HEK293 (cell line): ENCODE measurements around the gene MTMR3.

Source experiments
- CTCF ChIA-PET: fragments of 350-600 bp; formaldehyde crosslinking; extraction: SDS; loops from one replicate; lab custom pipeline; 2021; ENCODE audit warnings: antibody characterized with exemption; lab: Yijun Ruan, JAX
- POLR2A ChIA-PET: fragments of 300-600 bp; formaldehyde crosslinking; extraction: SDS; loops from one replicate; lab custom pipeline; 2020; ENCODE audit warnings: antibody characterized with exemption, inconsistent platforms; lab: Yijun Ruan, JAX
- H3K27ac ChIP-seq: fragments of 200-500 bp; sonication (Bioruptor generic); 2 replicates; pipeline ENCODE4 v1.5.1; 2014; ENCODE audit warnings: low read depth, low read length, control low read depth, inconsistent platforms; ENCODE audit errors: extremely low read depth
- H3K36me3 ChIP-seq, 2 experiments: fragments of 200-500 bp in 1 of 2; sonication (Bioruptor generic) in 1 of 2; 1 replicate in 1 of 2; 2 replicates in 1 of 2; pipeline ENCODE4 v1.5.1; 2014 to 2017; ENCODE audit warnings: inconsistent platforms in 2 of 2, low read length in 2 of 2; ENCODE audit not compliant: control insufficient read depth in 2 of 2, insufficient read depth in 1 of 2
- H3K4me1 ChIP-seq: fragments of 200-500 bp; sonication (Bioruptor generic); 2 replicates; pipeline ENCODE4 v1.5.1; 2014; ENCODE audit warnings: mild to moderate bottlenecking, low read length, inconsistent platforms; ENCODE audit not compliant: control insufficient read depth, insufficient read depth
- H3K4me3 ChIP-seq: 2 replicates; pipeline ENCODE4 v1.5.1; 2011; ENCODE audit warnings: low read depth, mild to moderate bottlenecking, control low read depth, low read length, moderate library complexity
- H3K9me3 ChIP-seq: fragments of 200-500 bp; sonication (Bioruptor generic); 2 replicates; pipeline ENCODE4 v1.5.1; 2014; ENCODE audit warnings: low read depth, low read length, inconsistent platforms; ENCODE audit not compliant: control insufficient read depth, insufficient read depth
- ATF2 ChIP-seq: fragments of 450-650 bp; formaldehyde crosslinking; IDR thresholded peaks from 2 replicates; pipeline ENCODE4 v1.5.1; 2016; ENCODE audit warnings: missing biosample characterization, missing genetic modification characterization, low read depth
- BCL6B ChIP-seq: fragments of 450-650 bp; formaldehyde crosslinking; IDR thresholded peaks from 2 replicates; pipeline ENCODE4 v1.5.1; 2017; ENCODE audit warnings: missing biosample characterization, missing genetic modification characterization
- GFI1B ChIP-seq: fragments of 450-650 bp; formaldehyde crosslinking; IDR thresholded peaks from 2 replicates; pipeline ENCODE4 v1.5.1; 2016; ENCODE audit warnings: missing biosample characterization, missing genetic modification characterization
- GLI4 ChIP-seq: fragments of 450-650 bp; formaldehyde crosslinking; IDR thresholded peaks from 2 replicates; pipeline ENCODE4 v1.5.1; 2016; ENCODE audit warnings: missing biosample characterization, missing genetic modification characterization
- HOXC10 ChIP-seq: sonication (generic); formaldehyde crosslinking; IDR thresholded peaks from 2 replicates; pipeline ENCODE4 v1.8.1; 2023; ENCODE audit warnings: mild to moderate bottlenecking, missing genetic modification reagents
- MYNN ChIP-seq: fragments of 450-650 bp; formaldehyde crosslinking; IDR thresholded peaks from 2 replicates; pipeline ENCODE4 v1.5.1; 2016; ENCODE audit warnings: missing biosample characterization, missing genetic modification characterization, borderline replicate concordance
- PRDM6 ChIP-seq: fragments of 450-650 bp; formaldehyde crosslinking; IDR thresholded peaks from 2 replicates; pipeline ENCODE4 v1.5.1; 2017; ENCODE audit warnings: missing biosample characterization, missing genetic modification characterization
- RBAK ChIP-seq: fragments of 450-650 bp; formaldehyde crosslinking; IDR thresholded peaks from 2 replicates; pipeline ENCODE4 v1.5.1; 2016; ENCODE audit warnings: missing biosample characterization, missing genetic modification characterization
- REPIN1 ChIP-seq: fragments of 450-650 bp; formaldehyde crosslinking; IDR thresholded peaks from 2 replicates; pipeline ENCODE4 v1.5.1; 2017; ENCODE audit warnings: missing biosample characterization, missing genetic modification characterization, low read depth
- TRIM28 ChIP-seq: IDR thresholded peaks from 2 replicates; pipeline ENCODE4 v1.6.1; 2011; ENCODE audit warnings: low read length, control low read depth, borderline replicate concordance
- ZBTB17 ChIP-seq: fragments of 450-650 bp; formaldehyde crosslinking; IDR thresholded peaks from 2 replicates; pipeline ENCODE4 v1.5.1; 2016; ENCODE audit warnings: missing biosample characterization, missing genetic modification characterization
- ZFP3 ChIP-seq: fragments of 450-650 bp; formaldehyde crosslinking; IDR thresholded peaks from 2 replicates; pipeline ENCODE4 v1.5.1; 2016; ENCODE audit warnings: low read depth, missing biosample characterization, missing genetic modification characterization
- ZFP41 ChIP-seq: fragments of 450-650 bp; formaldehyde crosslinking; IDR thresholded peaks from 2 replicates; pipeline ENCODE4 v1.5.1; 2016; ENCODE audit warnings: missing biosample characterization, missing genetic modification characterization, borderline replicate concordance
- ZNF146 ChIP-seq: fragments of 450-650 bp; formaldehyde crosslinking; IDR thresholded peaks from 2 replicates; pipeline ENCODE4 v1.5.1; 2016; ENCODE audit warnings: missing biosample characterization, missing genetic modification characterization
- ZNF280C ChIP-seq: fragments of 450-650 bp; formaldehyde crosslinking; IDR thresholded peaks from 2 replicates; pipeline ENCODE4 v1.5.1; 2016; ENCODE audit warnings: missing biosample characterization, missing genetic modification characterization
- ZNF335 ChIP-seq: fragments of 450-650 bp; formaldehyde crosslinking; conservative IDR thresholded peaks from 2 replicates; pipeline ENCODE4 v1.5.1; 2016; ENCODE audit warnings: missing biosample characterization, missing genetic modification characterization
- ZNF354C ChIP-seq: fragments of 450-650 bp; formaldehyde crosslinking; IDR thresholded peaks from 2 replicates; pipeline ENCODE4 v1.5.1; 2016; ENCODE audit warnings: missing biosample characterization, missing genetic modification characterization, low read depth, borderline replicate concordance
- ZNF366 ChIP-seq: fragments of 450-650 bp; formaldehyde crosslinking; conservative IDR thresholded peaks from 2 replicates; pipeline ENCODE4 v1.5.1; 2016; ENCODE audit warnings: missing biosample characterization, missing genetic modification characterization
- ZNF404 ChIP-seq: fragments of 450-650 bp; formaldehyde crosslinking; IDR thresholded peaks from 2 replicates; pipeline ENCODE4 v1.5.1; 2017; ENCODE audit warnings: missing biosample characterization, missing genetic modification characterization
- ZNF558 ChIP-seq: fragments of 450-650 bp; formaldehyde crosslinking; IDR thresholded peaks from 2 replicates; pipeline ENCODE4 v1.5.1; 2016; ENCODE audit warnings: missing biosample characterization, missing genetic modification characterization
- ZNF571 ChIP-seq: fragments of 450-650 bp; formaldehyde crosslinking; IDR thresholded peaks from 2 replicates; pipeline ENCODE4 v1.5.0; 2017; ENCODE audit warnings: missing biosample characterization, missing genetic modification characterization
- ZNF580 ChIP-seq: fragments of 450-650 bp; formaldehyde crosslinking; IDR thresholded peaks from 2 replicates; pipeline ENCODE4 v1.5.1; 2016; ENCODE audit warnings: missing biosample characterization, missing genetic modification characterization
- ZNF664 ChIP-seq: fragments of 450-650 bp; formaldehyde crosslinking; IDR thresholded peaks from 2 replicates; pipeline ENCODE4 v1.5.1; 2016; ENCODE audit warnings: missing biosample characterization, missing genetic modification characterization
- ZNF670 ChIP-seq: fragments of 450-650 bp; formaldehyde crosslinking; IDR thresholded peaks from 2 replicates; pipeline ENCODE4 v1.5.1; 2016; ENCODE audit warnings: missing biosample characterization, missing genetic modification characterization, low read depth
- ZNF704 ChIP-seq: fragments of 450-650 bp; formaldehyde crosslinking; IDR thresholded peaks from 2 replicates; pipeline ENCODE4 v1.5.1; 2016; ENCODE audit warnings: missing biosample characterization, missing genetic modification characterization
- ZSCAN4 ChIP-seq: fragments of 450-650 bp; formaldehyde crosslinking; IDR thresholded peaks from 2 replicates; pipeline ENCODE4 v1.5.1; 2017; ENCODE audit warnings: missing biosample characterization, missing genetic modification characterization

MTMR3 gene

GRCh38 chr22:29987137-29987536 is 104.2 kb downstream of the MTMR3 start (continued):
- TF ChIP-seq ZFP3 (tag by site-specific recombination) (no peak), RBAK (tag by site-specific recombination) (no peak), ZFP41 (no peak), ZNF354C (tag by site-specific recombination) (no peak), ZNF580 (tag by site-specific recombination) (no peak)

GRCh38 chr22:29988719-29989118 is 105.7 kb downstream of the MTMR3 start:
- POLR2A ChIA-PET, result no interaction called here
- no peak overlapping the region for H3K27ac ChIP-seq
- H3K36me3 ChIP-seq, result peaks cover 0 to 14% of the 10 kb centered on the region in 2 experiments; a peak in 2 of 3 replicates
- H3K9me3 ChIP-seq, result no peaks in the 10 kb centered on the region
- peaks cover 24% of the 10 kb centered on the region for H3K4me1 ChIP-seq
- no peak overlapping the region for H3K4me3 ChIP-seq
- no peak for TF ChIP-seq HOXC10 (CRISPR knock-in tag)
- no peak for TF ChIP-seq ZNF146 (tag by site-specific recombination)
- no peak for TF ChIP-seq ZNF366 (tag by site-specific recombination)
- no peak for TF ChIP-seq ZBTB17 (tag by site-specific recombination)
- TF ChIP-seq ZNF670 (tag by site-specific recombination), result no peak
- no peak for TF ChIP-seq BCL6B (tag by site-specific recombination)
- TF ChIP-seq TRIM28, result no peak
- TF ChIP-seq ZNF558 (tag by site-specific recombination), result no peak
- TF ChIP-seq ZSCAN4, result no peak
- TF ChIP-seq ZNF280C (tag by site-specific recombination), result no peak
- CTCF ChIA-PET, result no interaction called here

GRCh38 chr22:29989446-29989845 is 106.5 kb downstream of the MTMR3 start:
- peaks cover 0 to 10% of the 10 kb centered on the region in 2 experiments; a peak in 2 of 3 replicates for H3K36me3 ChIP-seq
- peaks cover 31% of the 10 kb centered on the region for H3K4me1 ChIP-seq
- ChIA-PET POLR2A (interaction anchor here (0.6 kb wide), 1 partner anchor 25 kb away, joined by 3 read pairs; no protein-coding TSS in a partner anchor), CTCF (no interaction called here)
- H3K4me3 ChIP-seq, result no peak overlapping the region
- H3K27ac ChIP-seq, result no peak overlapping the region
- no peaks in the 10 kb centered on the region for H3K9me3 ChIP-seq
- TF ChIP-seq ZNF558 (tag by site-specific recombination) (peak; percentile 13; the same call in 1 of the 2 replicates), ZNF664 (tag by site-specific recombination) (peak; percentile 66; the same call in 1 of the 2 replicates), PRDM6 (tag by site-specific recombination) (peak; percentile 54; the same call in 1 of the 2 replicates), ZNF404 (no peak), ZNF571 (tag by site-specific recombination) (no peak), GFI1B (no peak), ZNF704 (no peak), ZNF335 (tag by site-specific recombination) (no peak), ATF2 (tag by site-specific recombination) (0 out of 2 replicates have a peak, but pooled peaks have one; percentile 10), REPIN1 (tag by site-specific recombination) (no peak), GLI4 (tag by site-specific recombination) (no peak), MYNN (tag by site-specific recombination) (no peak)
